WERI-Rb-1 (cell line): Measurements from ENCODE around the gene ZIC1.

Source experiments
- DNase-seq: peaks from one replicate; pipeline ENCODE4 v3.0.0-alpha.2; 2020
- H3K27ac ChIP-seq: fragments of 250-450 bp; sonication (Bioruptor Pico); 2 replicates; pipeline ENCODE4 v1.5.1; 2020; ENCODE audit warnings: mild to moderate bottlenecking, moderate library complexity
- H3K27me3 ChIP-seq: fragments of 250-450 bp; sonication (Bioruptor Pico); 2 replicates; pipeline ENCODE4 v1.5.1; 2021; ENCODE audit warnings: mild to moderate bottlenecking, low read depth, moderate library complexity; ENCODE audit not compliant: insufficient read depth, severe bottlenecking
- H3K36me3 ChIP-seq: fragments of 250-450 bp; sonication (Bioruptor Pico); 2 replicates; pipeline ENCODE4 v1.5.1; 2020; ENCODE audit warnings: mild to moderate bottlenecking, moderate library complexity
- H3K4me3 ChIP-seq: 2 replicates; pipeline ENCODE4 v1.5.1; 2011; ENCODE audit warnings: low read depth, mild to moderate bottlenecking, control low read depth, low read length
- H3K9me3 ChIP-seq: fragments of 250-450 bp; sonication (Bioruptor Pico); 2 replicates; pipeline ENCODE4 v1.5.1; 2021; ENCODE audit warnings: mild to moderate bottlenecking, moderate library complexity; ENCODE audit not compliant: severe bottlenecking
- CTCF ChIP-seq: IDR thresholded peaks from 2 replicates; pipeline ENCODE4 v1.5.1; 2011; ENCODE audit warnings: low read depth, mild to moderate bottlenecking, control low read depth, inconsistent platforms, low read length

ZIC1 gene

DNA sequence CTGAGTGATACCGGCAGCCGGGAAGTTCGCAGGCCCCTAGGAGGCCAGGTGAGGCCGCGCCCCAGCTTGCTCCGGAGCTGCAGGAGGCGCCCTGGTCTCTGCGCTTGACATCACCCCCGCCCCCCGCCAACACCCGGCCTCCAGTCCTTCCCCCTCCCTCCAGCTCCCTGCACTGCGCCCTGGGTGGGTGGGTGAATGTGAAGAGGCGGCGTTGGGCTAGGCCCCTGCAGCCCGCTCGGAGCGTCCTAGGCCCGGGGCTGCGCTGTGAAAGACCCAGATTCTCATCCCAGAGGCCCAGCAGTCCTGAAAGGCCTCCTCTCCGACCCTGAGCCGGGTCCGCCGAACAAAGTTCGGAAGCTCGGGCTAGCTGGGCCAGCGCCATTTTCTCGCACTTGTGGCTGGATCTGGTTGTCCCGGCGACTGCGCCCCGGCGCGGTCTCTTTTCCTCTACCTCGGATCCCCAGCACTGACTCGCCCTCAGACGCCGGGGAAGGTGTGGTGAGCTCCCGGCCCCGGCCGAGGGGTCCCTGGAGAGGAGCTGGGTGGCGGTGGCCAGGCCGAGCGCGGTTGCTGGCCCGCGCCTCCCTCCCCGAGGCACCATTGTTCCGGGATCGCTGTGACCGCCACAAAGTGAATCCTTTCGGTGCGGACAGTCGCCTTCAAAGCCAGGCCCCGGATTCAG is 15.8 kb upstream of the ZIC1 start:
- peak overlapping the region; percentile 94 for H3K27ac ChIP-seq
- peak; percentile 41; the same call in 1 of the 2 replicates for TF ChIP-seq CTCF
- no peaks in the 10 kb centered on the region for H3K27me3 ChIP-seq
- peaks cover 5% of the 10 kb centered on the region for H3K36me3 ChIP-seq
- peak overlapping the region; percentile 81 for H3K4me3 ChIP-seq
- peak; percentile 91 for DNase-seq
- no peaks in the 10 kb centered on the region for H3K9me3 ChIP-seq

DNA sequence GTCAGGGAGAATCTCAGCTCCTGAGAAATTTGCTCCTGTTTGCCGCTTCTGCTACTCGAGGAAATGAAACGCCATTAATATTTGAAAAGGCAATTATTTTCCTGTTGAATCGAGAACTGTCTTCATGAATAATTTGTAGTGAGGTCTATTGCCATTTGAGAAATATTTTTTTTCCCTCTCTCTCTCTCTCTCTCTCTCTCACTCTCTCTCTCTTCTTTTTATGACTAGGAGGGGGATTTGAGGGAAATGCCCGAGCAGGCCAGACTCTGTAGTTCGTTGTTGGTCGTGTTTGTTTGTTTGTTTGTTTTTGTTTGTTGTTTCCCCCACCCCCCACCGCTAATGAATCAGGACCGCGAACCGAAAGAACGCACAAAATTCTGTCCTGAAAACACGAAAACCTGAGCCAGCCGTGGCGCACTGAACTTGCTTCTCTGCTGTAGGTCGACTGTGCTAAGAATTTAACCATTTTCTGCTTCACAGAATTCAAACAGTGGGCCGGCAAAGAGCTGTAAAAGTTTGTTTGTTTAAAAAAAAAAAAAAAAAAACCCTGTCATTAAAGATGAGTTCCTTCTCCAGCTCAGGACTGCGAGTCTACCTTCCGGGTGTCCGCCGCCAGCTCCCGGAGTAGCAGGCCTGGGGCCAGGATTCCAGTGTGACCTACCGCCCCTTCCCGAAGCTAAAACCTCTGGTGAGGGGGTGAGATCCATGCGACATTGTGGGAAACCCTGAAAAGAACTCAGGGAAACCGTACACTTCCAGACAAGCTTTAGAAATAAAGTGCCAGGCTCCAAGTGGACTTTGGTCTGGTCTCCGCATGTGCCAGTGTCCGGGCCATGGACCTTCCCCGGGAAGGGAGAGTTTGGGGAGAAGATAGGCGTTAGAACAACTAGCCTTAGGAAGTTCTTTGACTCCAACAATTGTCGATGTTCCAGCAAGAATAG is 15.0 kb upstream of the ZIC1 start:
- peak overlapping the region; percentile 94 for H3K27ac ChIP-seq
- no peak for TF ChIP-seq CTCF
- peaks cover 5% of the 10 kb centered on the region for H3K36me3 ChIP-seq
- no peak for DNase-seq
- no peaks in the 10 kb centered on the region for H3K9me3 ChIP-seq
- no peaks in the 10 kb centered on the region for H3K27me3 ChIP-seq
- peak overlapping the region; percentile 81 for H3K4me3 ChIP-seq

DNA sequence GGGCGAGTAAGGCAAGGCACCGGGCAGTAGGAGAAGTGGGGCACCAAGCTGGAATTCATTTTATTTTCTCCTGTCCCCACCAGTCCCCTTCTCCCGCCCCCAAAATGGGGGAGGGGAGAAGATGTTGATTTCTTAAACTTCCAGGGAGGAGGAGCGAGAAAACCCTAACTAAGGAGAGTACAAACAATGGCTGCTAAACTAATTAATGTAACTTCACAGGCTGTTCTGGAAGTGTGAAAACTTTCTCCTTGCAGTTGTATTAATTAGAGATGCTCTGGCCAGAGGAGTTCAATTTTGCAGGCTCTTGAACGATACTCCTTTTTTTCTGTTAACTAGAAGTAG is 14.3 kb upstream of the ZIC1 start:
- no peak for TF ChIP-seq CTCF
- no peak overlapping the region for H3K4me3 ChIP-seq
- H3K36me3 ChIP-seq, result peaks cover 5% of the 10 kb centered on the region
- H3K27me3 ChIP-seq, result no peaks in the 10 kb centered on the region
- no peak overlapping the region for H3K27ac ChIP-seq
- no peaks in the 10 kb centered on the region for H3K9me3 ChIP-seq
- no peak for DNase-seq

DNA sequence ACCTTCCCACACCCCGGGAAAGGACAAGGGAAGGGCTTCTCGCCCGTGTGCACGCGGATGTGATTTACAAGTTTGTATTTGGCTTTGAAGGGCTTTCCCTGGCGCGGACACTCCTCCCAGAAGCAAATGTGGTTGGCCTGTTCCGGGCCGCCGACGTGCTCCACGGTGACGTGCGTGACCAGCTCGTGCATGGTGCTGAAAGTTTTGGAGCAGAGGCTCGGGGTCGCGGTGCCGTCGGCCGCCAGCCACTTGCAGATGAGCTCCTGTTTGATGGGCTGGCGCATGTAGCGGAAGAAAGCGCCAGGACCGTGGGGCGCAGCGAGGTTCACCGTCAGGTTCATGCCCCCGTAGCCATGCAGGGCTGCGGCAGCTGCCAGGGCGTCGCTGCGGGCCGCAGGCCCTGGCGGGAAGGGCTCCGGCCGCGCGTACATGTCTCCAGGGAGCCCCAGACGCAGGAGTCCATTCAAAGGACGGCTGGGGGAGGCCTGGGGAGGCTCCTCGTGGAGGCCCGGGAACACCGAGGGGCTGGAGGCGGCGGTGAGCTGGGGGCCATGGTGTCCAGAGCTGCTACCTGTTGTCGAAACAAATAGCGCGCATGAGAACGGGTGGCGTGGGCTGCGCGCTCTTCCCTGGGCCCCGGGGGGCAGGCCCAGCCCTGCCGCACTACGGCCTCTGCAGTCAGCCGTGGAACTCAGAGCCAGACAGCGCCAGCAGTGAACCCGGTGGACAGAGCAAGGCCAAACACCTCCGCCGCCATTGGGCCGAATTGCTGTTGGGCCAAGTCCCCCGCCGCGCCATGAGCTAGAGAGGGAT is 13.1 kb upstream of the ZIC1 start:
- peaks cover 5% of the 10 kb centered on the region for H3K36me3 ChIP-seq
- no peaks in the 10 kb centered on the region for H3K27me3 ChIP-seq
- no peaks in the 10 kb centered on the region for H3K9me3 ChIP-seq
- no peak for TF ChIP-seq CTCF
- no peak overlapping the region for H3K27ac ChIP-seq
- DNase-seq, result no peak
- no peak overlapping the region for H3K4me3 ChIP-seq

DNA sequence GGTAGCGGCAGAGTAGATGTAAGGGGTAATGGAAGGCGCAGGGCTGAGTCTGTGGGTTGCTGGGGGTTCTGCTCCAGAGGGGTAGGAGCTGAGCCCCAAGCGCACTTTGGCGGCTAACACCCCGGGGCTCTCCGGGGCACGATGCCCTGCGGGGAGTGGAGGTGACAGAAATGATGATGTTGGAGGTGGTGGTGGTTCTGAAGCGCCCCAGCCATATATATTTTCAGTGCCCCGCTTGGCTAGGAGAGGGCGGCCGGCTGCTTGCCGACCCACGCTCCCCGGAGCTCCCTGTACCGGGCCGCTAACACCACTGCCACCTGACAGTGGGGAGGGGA is 12.5 kb upstream of the ZIC1 start:
- no peak for DNase-seq
- H3K9me3 ChIP-seq, result no peaks in the 10 kb centered on the region
- no peak for TF ChIP-seq CTCF
- no peak overlapping the region for H3K4me3 ChIP-seq
- peaks cover 5% of the 10 kb centered on the region for H3K36me3 ChIP-seq
- H3K27me3 ChIP-seq, result no peaks in the 10 kb centered on the region
- no peak overlapping the region for H3K27ac ChIP-seq
